Hematopoietic multipotent progenitor cell treated with erythropoietin and hydrocortisone succinate and interleukin-3 and kit ligand, for 4 days (in vitro differentiated cells): ENCODE measurements around the gene AGBL3.
A peak's percentile ranks its signal among the peaks of the same experiment; 100 is the strongest.

Source experiments
- DNase-seq: peaks from one replicate; pipeline ENCODE4 v3.0.0-alpha.2; 2015

Gene AGBL3

DNA sequence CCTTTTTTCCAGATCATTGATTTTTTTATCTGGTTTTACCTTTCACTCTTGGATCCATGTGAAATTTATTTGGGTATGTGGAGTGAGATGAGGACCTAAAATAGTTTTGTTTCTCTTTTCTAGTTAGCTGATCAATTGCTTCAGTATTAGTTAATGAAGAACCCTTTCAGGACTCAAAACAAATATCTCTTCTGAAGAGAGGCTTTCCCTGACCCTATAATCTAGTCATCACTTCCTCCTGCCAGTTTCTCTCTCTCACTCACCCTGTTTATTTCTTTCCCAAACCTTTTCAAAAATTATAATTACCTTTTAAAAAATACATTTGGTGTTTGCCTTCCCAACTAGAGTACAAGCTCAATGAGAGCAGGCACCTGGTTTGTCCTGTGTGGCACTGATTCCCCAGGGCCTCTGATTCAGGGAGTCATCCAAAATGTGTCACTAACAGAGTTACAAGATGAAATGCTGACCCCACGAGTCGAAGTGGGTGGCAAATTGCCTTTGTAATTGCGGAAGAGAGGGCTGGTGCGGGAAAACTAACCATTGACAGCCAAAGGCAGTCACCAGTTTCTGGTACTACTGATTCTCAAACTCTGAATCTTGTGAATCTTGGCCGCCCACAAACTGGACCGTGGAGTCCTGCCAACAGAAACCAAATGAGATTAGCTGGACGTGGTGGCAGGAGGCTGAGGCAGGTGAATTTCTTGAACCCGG lies 163.9 kb downstream of the AGBL3 start:
- no peak for DNase-seq

DNA sequence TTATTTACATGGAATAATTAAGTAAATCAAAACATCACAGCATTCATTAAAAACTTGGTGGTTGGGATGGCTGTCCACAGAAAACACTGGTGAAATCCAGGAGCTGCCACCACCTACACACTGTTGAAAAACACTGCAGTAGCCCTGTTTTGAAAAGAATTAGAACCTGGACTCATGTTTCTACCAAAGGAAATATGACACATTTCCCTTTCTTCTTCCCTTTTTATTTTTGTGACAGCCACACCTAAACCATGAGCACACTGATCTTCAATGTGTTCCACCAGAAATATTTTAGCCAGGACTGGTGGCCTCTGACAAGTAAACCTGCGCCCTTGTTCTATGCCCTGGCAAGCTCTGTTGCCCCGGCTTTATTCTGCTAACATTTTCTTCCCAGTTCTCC lies 164.8 kb downstream of the AGBL3 start:
- DNase-seq = peak; percentile 23

DNA sequence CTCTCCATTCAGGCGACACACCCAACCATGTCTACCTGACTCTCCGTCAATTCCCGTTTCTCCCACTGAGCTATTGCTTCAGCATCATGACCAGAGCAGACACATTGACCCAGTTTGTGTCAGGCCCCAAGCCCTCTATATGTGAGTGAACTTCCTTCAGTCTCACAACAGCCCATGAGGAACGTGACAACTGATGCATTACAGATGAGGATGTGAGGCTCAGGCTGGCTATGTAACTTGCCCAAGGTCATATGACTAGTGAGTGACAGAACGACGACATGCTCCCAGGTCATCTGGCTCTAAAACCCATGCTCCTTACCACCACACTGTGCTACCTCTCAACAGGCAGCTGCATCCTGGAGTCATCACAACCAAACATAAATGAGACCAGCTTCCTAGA lies 165.2 kb downstream of the AGBL3 start:
- DNase-seq = peak; percentile 27

DNA sequence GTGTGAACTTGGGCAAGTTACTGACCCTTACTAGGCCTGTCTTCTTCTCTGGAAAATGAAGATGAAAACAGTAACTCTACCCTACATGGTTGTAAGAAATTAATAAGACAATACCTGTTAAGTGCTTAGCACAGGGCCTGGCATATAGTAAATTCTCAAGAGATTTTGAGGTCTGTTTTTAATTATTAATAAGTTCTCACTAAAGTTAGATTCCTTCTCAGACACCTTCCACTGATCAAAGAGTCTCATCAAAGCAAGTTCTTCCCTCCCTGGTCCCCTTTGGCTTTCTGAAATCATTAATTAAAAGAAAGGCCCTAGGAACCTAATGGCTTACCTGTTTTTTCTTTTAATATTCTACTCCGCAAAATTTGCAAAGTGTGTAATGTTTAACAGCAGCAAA lies 166.1 kb downstream of the AGBL3 start:
- no peak for DNase-seq

DNA sequence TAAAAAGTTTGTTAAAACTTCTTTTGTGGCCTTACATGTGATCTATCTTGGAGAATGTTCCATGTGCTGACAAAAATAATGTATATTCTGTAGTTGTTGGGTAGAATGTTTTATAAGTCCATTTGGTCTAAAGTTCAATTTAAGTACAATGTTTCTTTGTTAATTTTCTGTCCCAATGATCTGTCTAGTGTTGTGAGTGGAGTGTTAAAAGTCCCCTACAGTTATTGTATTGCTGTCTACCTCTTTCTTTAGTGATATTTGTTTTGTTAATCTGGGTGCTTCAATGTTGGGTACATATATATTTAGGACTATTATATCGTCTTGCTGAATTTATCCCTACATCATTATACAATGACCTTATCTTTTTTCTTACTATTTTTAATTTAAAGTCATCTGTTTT lies 168.4 kb downstream of the AGBL3 start:
- DNase-seq = no peak

DNA sequence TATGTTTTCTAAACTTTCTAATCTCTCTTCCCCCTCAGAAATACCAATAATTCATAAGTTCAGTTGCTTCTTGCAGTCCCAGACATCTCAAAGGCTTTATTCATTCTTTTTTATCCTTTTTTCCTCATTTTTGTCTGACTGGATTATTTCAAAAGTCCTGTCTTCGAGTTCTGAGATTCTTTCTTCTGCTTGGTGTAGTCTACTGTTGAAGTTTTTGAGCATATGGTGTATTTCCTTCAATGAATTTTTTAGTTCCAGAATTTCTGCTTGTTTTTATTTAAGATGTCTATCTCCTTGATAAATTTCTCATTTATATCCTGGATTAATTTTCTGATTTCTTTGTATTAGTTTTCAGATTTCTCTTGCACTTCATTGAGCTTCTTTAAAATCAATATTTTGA lies 170.0 kb downstream of the AGBL3 start:
- no peak for DNase-seq

DNA sequence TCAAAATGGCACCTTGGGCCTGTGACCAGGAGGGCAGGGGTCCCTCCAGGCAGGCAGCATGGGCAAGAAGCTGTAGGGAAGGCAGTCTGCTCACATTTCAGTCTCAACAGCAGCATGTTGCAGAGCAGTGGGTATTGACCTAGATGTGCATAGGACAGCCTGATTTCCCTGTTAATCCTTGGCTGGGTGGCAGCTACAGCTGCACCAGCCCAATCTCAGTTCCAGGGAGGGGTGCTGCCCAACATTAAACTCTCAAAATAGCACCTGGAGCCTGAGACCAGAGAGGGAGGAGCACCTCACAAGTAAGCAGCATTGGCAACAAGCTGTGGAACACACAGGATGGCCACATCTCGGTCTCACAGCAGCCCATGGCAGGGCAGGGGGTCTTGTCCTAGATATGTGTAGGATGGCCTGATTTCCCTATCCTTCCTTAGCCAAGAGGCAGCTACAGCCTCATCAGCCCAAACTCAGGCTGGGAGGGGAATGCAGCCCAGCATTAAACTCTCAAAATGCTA lies 171.9 kb downstream of the AGBL3 start:
- DNase-seq = no peak

DNA sequence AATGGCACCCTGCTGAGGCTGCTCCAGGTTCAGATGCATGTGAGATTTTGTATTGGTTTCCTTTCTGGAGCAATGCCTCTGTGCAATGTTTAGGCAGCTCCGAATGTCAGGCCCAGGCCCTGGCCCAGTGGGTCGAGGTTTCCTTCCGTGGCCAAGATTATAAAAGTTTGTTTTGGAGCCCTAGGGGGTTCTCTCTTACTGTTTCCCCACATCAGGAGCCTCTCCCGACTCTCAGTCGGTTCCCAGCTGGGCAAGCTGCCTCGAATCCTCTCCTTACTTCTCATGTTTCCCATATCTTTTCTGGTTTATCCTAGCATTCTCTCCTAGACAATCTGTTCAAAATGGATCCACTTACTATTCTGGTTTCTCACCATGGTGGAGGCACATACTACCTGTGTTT lies 172.6 kb downstream of the AGBL3 start:
- DNase-seq = no peak

DNA sequence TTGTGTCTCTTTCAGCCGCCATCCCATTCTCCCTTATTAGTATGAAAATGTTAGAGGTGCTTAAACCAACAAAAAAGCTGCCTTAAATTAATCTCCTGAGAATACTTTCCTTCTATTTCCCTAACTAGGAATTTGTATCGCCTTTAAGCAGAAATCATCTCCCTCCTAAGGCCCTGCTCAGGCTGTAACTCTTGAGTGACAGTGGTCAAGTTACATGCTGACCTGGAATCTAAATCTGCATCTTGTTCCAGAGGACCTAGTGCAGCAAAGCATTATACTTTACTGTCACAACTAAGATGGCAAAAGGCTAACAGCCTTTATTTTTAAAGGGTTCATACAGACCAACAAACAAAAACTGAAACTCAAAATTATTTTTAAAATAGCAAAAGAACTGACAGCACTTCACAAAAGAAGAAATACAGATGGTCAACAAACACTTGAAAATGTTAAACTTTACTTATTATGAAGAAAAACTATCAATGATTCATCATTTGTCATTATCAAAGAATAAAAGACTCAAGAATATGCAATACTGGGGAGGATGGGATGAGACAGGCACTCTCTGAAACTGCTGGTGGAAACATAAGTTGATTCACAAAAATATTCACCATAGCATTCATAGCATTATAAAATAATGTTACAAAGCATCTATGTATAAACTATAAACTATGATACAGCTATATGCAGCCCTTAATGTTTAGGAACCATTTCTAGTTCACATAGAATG lies 173.2 kb downstream of the AGBL3 start:
- no peak for DNase-seq

DNA sequence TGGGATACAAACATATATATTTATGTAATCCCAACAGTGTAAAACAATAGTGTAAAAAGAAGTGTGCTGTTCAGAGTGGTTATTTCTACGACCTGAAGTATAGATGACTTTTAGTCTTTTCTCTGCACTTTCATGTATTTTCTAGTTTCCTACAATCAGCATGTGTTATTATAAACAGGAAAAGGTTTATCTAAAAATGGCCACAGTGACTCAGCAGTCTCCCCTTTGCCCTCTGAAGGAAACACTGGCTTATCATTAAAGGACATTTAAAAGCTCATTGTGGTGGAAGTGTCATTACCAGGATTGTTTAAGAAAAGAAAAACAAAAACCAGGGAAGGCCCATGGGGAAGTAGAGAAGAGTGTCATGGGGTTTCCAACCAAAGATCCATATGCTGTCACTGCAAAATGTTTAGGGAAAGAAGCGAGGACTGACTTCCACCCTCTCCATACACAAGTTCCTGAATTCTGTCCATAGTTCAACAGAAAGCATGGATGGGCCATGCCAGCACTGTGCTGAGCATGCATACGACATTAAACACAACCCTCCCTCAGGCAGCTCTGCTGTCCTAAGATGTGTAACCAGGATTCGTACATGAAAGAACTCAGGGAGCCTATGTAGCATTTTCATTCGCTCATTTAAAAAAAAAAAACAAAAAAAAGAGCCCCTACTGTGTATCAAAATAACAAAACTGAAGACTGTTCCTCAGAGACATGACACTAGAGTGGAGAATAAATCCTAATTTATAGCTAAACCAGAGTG lies 174.0 kb downstream of the AGBL3 start:
- DNase-seq = peak; percentile 91

DNA sequence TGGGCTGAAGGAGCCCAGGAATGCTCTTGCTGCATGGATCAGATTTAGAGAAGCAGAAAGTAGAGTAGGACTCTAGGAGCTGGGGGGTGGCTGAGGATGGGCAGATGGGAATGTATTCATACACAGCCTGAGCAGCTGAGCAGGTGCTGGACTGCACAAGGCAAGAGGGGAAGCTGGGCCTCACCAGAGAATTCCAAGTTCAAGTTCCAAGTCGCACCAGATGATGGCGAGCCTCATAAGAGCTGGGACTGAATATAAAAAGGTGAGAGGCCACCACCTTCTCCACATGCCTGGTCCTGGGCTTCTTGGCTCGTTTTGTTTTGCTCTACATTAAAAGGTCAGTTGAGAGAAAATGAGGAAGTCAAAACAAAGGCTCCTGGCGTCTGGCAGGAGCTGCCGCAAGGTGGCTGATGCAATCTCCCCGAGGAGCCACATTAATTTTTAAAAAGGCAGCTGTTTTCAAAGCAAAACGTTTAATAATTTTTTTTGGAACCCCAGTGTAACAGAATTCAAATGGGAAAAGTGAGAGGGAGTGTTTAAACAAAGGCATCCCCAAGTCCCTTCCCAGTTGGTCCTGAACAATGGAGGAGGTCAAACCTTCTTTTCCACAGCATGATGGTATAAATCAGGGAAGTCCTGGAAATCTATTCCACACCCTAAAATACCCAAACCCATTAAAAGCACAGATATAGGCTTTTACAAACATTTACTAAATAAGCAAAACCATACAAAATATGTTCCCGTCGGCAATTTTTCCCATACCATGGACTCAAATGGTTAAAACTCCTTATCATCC lies 174.7 kb downstream of the AGBL3 start:
- DNase-seq = peak; percentile 88

DNA sequence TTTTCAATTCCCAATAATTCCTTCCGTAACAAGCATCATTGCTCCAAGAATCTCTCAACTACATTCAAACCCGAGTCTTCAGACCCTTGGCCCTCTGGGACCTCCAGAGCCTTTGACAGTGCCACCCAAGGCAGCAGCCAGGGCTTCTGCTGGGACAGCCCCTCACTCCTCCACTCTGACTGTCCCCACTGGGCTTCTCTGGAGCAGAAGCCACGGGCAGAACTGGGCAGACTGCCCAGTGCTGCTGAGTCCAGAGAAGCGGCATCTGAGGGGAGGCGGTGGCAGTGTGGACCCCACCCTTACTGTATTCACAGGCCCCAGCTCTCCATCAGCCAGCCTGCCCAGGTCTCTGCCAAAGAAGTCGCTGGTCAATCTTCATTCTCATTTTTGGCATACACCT lies 175.4 kb downstream of the AGBL3 start:
- DNase-seq = peak; percentile 29

DNA sequence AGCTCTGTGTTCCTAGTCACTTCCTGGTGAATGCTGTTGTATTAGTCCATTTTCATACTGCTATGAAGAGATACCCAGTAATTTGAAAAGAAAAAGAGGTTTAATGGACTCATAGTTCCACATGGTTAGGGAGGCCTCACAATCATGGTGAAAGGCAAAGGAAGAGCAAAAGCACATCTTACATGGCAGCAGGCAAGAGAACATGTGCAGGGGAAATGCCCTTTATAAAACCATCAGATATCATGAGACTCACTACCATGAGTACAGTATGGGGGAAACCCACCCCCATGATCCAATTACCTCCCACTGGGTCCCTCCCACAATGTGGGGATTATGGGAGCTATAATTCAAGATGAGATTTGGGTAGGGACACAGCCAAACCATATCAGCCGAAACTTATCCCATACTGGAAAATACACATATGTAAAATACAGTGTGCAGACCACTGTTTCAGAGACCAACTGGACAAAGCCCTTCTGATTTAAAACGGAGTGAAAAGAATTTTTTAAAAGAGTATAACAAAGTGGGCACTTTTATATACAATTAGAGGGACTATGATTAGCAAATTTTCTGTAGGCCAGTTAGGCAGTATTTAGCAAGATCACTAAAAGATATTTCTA lies 176.2 kb downstream of the AGBL3 start:
- peak; percentile 32 for DNase-seq

DNA sequence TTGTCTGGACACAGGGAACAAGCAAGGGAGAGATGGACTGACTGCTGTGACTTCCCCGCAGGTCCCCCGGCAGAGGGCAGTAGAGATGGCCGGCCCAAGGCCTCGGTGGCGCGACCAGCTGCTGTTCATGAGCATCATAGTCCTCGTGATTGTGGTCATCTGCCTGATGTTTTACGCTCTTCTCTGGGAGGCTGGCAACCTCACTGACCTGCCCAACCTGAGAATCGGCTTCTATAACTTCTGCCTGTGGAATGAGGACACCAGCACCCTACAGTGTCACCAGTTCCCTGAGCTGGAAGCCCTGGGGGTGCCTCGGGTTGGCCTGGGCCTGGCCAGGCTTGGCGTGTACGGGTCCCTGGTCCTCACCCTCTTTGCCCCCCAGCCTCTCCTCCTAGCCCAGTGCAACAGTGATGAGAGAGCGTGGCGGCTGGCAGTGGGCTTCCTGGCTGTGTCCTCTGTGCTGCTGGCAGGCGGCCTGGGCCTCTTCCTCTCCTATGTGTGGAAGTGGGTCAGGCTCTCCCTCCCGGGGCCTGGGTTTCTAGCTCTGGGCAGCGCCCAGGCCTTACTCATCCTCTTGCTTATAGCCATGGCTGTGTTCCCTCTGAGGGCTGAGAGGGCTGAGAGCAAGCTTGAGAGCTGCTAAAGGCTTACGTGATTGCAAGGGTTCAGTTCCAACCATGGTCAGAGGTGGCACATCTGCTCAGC lies 178.2 kb downstream of the AGBL3 start:
- DNase-seq = no peak

DNA sequence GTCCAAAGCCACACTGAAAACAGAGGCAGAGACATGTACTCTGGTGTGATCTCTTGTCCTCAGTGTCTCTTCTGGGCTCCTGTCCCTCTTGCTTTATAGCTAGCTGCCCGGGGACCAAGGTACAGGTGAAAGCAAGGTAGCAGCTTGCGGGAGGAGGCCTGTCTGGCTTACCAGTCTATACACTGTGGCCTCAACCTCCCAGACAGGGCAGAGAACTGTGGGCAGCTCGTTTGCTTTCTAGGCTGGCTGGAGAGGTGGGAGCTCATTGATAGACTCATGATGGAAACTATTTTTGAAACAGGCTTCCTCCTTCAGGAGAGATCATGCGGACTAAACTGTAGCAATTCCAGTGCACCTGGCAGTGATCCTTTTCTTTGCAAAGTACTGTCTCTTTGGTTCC lies 179.6 kb downstream of the AGBL3 start:
- DNase-seq = no peak

DNA sequence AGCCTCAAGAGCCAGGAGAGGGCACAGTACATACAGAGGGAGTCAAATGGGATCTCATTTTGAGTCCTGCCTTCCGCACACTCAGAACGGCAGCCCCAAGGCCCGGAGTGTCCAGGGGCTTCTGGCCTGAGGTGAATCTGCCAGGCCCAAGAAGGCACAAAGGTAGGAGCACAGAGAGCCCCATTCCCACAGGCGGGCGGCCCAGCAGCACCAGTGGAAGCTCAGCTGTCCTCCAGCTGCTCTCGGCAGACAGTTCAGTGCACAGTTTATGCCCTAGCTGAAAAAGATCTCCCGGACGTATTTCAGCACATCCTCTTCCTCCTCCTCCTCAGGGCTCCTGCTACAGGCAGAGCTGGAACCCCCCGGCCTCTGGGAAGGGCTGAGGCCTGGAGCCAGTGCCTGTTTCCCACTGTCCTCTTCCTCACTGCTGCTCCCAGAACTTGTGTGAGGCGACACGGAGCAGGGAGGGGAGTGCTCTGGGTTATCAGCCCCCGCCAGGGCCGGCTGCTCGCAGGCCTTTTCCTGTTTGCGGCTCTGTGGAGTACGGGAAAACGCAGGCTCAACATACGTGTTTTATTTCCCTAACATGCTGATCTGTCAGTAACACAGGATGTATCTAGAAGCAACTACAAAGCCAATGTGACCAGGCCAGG lies 180.2 kb downstream of the AGBL3 start:
- peak; percentile 88 for DNase-seq

DNA sequence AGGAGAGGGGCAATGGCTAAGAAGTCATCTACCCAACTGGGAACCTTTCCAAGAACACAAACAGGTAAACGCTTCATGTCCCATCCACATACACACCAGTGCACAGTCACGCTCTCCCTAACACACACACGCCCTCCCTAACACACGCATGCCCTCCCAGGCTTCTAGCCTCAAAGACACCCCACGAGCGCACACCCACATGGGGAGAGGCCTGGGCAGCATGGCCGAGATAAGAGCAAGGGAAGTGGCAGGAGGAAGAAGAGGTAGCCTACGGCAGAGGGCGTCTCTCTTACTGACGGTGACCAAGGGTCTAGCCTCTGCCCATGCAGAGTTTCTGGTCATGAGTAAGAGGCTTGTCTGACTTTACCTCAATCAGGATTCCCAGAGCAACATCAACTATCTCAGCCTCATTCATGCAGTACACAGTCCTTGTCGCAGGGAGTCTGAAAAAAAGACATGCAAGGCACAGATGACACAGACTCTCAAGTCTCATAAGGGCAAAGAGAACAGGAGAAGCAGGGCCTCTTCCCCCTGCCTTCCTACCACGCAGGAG lies 181.1 kb downstream of the AGBL3 start:
- DNase-seq = peak; percentile 87

DNA sequence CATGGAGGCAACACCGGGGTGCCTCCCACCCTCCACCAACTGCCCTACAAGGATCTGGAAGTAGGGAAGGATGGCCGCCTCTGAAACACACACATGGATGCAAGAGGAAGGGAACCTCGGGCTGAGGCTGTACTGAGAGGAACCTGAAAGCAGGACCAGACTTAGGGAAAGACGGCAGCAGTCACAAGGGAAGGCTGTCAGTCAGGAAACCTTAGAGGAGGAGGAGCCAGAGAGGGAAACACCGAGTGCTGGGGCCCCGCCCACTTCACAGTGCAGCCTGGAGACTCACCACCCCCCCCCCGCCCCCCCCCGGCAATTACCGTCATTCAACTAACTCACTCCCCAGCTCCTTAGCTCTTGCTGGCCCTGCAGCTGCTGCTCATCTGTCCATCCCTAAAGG lies 181.7 kb downstream of the AGBL3 start:
- DNase-seq = peak; percentile 72

DNA sequence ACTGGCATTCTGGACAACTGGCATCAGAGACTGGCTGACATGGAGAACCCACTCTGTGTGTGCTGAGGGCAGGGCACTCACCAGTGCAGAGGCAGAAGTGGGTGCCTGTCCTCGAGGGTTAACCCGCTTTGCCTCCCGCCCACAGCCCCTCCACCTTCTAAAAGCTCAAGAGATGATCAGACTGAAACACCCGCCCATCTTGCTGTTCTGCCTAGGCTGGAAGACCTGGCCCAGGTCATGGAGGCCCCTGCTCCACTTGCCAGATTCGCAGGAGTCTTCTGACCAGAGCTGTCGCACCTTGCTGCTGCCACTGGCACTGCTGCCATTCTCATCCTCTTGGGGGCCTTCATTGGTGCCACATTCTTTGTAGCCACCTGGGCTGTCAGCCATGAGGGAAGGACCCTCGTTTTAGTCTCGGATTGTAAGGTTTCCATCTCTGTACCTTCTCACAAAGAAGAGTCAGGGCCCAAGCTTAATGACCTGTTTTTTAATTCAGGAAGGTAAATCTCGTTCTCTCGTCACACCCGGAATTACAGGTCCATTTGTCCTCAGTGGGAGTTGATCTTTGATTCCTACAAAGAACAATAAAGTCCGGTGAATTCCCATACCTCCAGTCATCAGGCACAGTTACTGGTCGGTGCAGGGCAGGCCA lies 182.3 kb downstream of the AGBL3 start:
- peak; percentile 18 for DNase-seq
